ENCODE measurements around the gene PEAK1. TPM values are rescaled to one million over a fixed set of nuclear protein-coding genes. Genes with fewer than 3 reads are reported as not detected.

Gene PEAK1
- total RNA-seq, 1 donor, result 133 TPM

DNA sequence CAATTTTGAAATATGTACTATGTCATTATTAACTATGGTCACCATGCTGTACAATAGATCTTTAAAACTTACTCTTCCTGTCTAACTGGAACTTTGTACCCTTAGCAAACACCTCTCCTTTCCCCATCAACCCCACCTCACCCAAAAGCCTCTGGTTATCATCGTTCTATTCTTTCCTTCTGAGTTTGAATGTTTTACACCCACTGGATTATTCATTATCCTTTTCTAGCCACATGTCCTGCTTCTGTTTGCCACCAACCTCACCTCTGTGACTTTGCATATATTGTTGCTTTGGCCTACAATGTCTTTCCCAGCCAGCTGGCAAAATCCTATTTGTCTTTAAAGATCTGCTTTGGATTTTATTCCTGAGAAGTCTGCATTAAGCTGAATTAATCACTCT lies 246.4 kb downstream of the PEAK1 start:
- DNase-seq (ENCODE audit: insufficient read length, low spot score, missing footprints), result no peak
- H3K4me2 ChIP-seq (ENCODE audit: insufficient read depth, low read length), result no peak overlapping the region
- H2AFZ ChIP-seq (ENCODE audit: low read length), result no peak overlapping the region
- peaks cover under 1% of the 10 kb centered on the region for H3K36me3 ChIP-seq (ENCODE audit: insufficient read depth, low read length)
- no peaks in the 10 kb centered on the region for H3K27me3 ChIP-seq (ENCODE audit: insufficient read depth, low read length)
- H3K4me3 ChIP-seq (ENCODE audit: insufficient read depth, low read length), result no peak overlapping the region
- peaks cover 5% of the 10 kb centered on the region for H4K20me1 ChIP-seq (ENCODE audit: insufficient read depth, low read length)
- peaks cover 7% of the 10 kb centered on the region for H3K4me1 ChIP-seq (ENCODE audit: insufficient read depth, low read length)
- H3K9me3 ChIP-seq (ENCODE audit: low read depth, low read length), result no peaks in the 10 kb centered on the region
- H3K27ac ChIP-seq (ENCODE audit: low read depth, low read length), result no peak overlapping the region
- TF ChIP-seq, protein P1, sequence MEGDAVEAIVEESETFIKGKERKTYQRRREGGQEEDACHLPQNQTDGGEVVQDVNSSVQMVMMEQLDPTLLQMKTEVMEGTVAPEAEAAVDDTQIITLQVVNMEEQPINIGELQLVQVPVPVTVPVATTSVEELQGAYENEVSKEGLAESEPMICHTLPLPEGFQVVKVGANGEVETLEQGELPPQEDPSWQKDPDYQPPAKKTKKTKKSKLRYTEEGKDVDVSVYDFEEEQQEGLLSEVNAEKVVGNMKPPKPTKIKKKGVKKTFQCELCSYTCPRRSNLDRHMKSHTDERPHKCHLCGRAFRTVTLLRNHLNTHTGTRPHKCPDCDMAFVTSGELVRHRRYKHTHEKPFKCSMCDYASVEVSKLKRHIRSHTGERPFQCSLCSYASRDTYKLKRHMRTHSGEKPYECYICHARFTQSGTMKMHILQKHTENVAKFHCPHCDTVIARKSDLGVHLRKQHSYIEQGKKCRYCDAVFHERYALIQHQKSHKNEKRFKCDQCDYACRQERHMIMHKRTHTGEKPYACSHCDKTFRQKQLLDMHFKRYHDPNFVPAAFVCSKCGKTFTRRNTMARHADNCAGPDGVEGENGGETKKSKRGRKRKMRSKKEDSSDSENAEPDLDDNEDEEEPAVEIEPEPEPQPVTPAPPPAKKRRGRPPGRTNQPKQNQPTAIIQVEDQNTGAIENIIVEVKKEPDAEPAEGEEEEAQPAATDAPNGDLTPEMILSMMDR (IDR thresholded peaks at IDR 0.05; ENCODE audit: extremely low read depth, low read depth, low read length), result no peak
- peaks cover 44% of the 10 kb centered on the region for H3K79me2 ChIP-seq (ENCODE audit: insufficient read depth, low read length)

DNA sequence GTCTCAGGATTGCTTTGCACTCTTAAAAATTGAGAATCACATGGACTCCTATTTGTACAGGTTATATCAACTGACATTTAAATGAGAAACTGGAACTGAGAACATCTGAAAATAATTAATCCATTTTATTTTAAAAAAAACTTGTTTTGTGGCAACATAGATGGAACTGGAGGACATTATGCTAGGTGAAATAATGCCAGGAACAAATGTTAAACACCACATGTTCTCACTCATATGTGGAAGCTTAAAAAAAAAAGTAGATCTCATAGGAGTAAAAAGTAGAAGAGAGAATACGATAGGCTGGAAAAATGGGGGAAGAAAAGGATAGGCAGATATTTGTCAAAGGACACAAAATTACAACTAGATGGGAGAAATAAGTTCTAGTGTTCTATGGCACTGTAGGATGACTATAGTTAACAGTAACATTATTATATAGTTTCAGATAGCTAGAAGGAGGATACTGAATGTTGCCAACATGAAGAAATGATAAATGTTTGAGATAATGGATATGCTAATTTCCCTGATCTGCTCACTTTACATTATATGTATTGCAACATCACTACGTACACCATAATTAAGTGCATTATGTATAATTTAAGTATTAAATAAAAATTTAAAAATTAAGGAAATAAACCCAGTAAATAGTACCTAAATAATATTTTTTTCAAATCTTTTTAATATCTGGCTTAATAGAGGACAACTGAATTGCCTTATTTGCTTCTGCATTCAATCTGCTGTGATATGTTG lies 248.5 kb downstream of the PEAK1 start:
- no peak overlapping the region for H3K4me3 ChIP-seq (ENCODE audit: insufficient read depth, low read length)
- H3K27ac ChIP-seq (ENCODE audit: low read depth, low read length), result no peak overlapping the region
- DNase-seq (ENCODE audit: insufficient read length, low spot score, missing footprints), result no peak
- no peak overlapping the region for H3K4me2 ChIP-seq (ENCODE audit: insufficient read depth, low read length)
- H3K27me3 ChIP-seq (ENCODE audit: insufficient read depth, low read length), result no peaks in the 10 kb centered on the region
- H3K79me2 ChIP-seq (ENCODE audit: insufficient read depth, low read length), result peaks cover 41% of the 10 kb centered on the region
- no peak overlapping the region for H2AFZ ChIP-seq (ENCODE audit: low read length)
- H3K9me3 ChIP-seq (ENCODE audit: low read depth, low read length), result no peaks in the 10 kb centered on the region
- TF ChIP-seq, protein P1 (IDR thresholded peaks at IDR 0.05; ENCODE audit: extremely low read depth, low read depth, low read length), result no peak
- no peaks in the 10 kb centered on the region for H3K36me3 ChIP-seq (ENCODE audit: insufficient read depth, low read length)
- peaks cover 9% of the 10 kb centered on the region for H3K4me1 ChIP-seq (ENCODE audit: insufficient read depth, low read length)
- H4K20me1 ChIP-seq (ENCODE audit: insufficient read depth, low read length), result peaks cover 5% of the 10 kb centered on the region

DNA sequence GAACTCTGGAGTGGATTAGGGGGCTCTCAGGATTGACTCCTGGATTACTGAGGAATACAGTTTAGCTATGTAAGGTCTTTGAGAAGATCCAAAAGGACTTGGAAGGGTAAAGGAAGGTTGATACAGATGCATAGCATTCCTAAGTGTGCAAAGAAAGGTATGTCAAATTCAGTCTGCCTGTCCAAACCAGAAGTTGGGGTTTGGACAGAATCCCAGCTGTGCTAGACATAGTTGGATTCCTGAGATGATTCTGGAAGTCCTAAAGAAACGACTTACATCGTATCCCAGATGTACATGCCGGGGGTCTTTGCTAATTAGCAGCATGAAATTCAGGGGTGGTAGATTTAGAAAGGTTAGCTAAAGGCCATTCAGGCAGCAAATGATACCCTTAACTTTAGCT lies 251.3 kb downstream of the PEAK1 start:
- H3K27me3 ChIP-seq (ENCODE audit: insufficient read depth, low read length), result no peaks in the 10 kb centered on the region
- no peak overlapping the region for H3K4me3 ChIP-seq (ENCODE audit: insufficient read depth, low read length)
- TF ChIP-seq, protein P1 (IDR thresholded peaks at IDR 0.05; ENCODE audit: extremely low read depth, low read depth, low read length), result no peak
- H2AFZ ChIP-seq (ENCODE audit: low read length), result no peak overlapping the region
- H3K27ac ChIP-seq (ENCODE audit: low read depth, low read length), result no peak overlapping the region
- H3K9me3 ChIP-seq (ENCODE audit: low read depth, low read length), result no peaks in the 10 kb centered on the region
- H3K4me2 ChIP-seq (ENCODE audit: insufficient read depth, low read length), result no peak overlapping the region
- peaks cover 44% of the 10 kb centered on the region for H3K79me2 ChIP-seq (ENCODE audit: insufficient read depth, low read length)
- DNase-seq (ENCODE audit: insufficient read length, low spot score, missing footprints), result no peak
- peaks cover 3% of the 10 kb centered on the region for H4K20me1 ChIP-seq (ENCODE audit: insufficient read depth, low read length)
- peaks cover 4% of the 10 kb centered on the region for H3K36me3 ChIP-seq (ENCODE audit: insufficient read depth, low read length)
- peaks cover 9% of the 10 kb centered on the region for H3K4me1 ChIP-seq (ENCODE audit: insufficient read depth, low read length)

DNA sequence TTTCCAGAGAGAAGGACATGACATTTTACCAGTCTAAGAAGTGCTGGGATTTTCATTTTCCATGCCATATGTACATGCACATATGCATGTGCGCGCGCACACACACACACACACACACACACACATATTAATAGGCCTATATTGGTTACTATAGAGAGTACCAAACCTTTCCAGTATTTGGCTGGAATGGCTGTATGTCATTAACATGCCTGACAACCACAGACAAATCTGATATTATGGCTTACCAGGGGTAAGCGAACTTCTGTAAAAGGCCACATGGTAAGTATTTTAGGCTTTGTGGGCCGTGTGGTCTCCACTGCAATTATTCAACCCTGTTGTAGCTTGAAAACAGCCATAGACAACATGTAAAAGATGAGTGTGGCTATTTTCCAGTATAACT lies 251.8 kb downstream of the PEAK1 start:
- H3K4me1 ChIP-seq (ENCODE audit: insufficient read depth, low read length), result peaks cover 9% of the 10 kb centered on the region
- no peaks in the 10 kb centered on the region for H3K9me3 ChIP-seq (ENCODE audit: low read depth, low read length)
- peaks cover 43% of the 10 kb centered on the region for H3K79me2 ChIP-seq (ENCODE audit: insufficient read depth, low read length)
- peaks cover 4% of the 10 kb centered on the region for H3K36me3 ChIP-seq (ENCODE audit: insufficient read depth, low read length)
- no peak overlapping the region for H3K27ac ChIP-seq (ENCODE audit: low read depth, low read length)
- H3K27me3 ChIP-seq (ENCODE audit: insufficient read depth, low read length), result no peaks in the 10 kb centered on the region
- H3K4me2 ChIP-seq (ENCODE audit: insufficient read depth, low read length), result no peak overlapping the region
- TF ChIP-seq, protein P1 (IDR thresholded peaks at IDR 0.05; ENCODE audit: extremely low read depth, low read depth, low read length), result no peak
- no peak overlapping the region for H3K4me3 ChIP-seq (ENCODE audit: insufficient read depth, low read length)
- H2AFZ ChIP-seq (ENCODE audit: low read length), result no peak overlapping the region
- H4K20me1 ChIP-seq (ENCODE audit: insufficient read depth, low read length), result peaks cover 3% of the 10 kb centered on the region
- DNase-seq (ENCODE audit: insufficient read length, low spot score, missing footprints), result no peak

Data from osteoblast (primary cell).